ENCODE results near the gene DDIAS.
"Not testable (repeated sequence)": the region's sequence is repeated elsewhere in the genome, so short reads cannot be mapped to it uniquely, and the experiment has no call there.

The DDIAS gene

GRCh38 chr11:82949352-82949751 is 47.8 kb downstream of the DDIAS start:
- Histone ChIP-seq H3K4me3 (IDR thresholded peaks at IDR 0.05; ENCODE audit: insufficient read depth, low read depth, low read length) (no peak overlapping the region), H4K20me1 (ENCODE audit: insufficient read depth) (no peaks in the 10 kb centered on the region), H2AFZ (ENCODE audit: low read depth) (no peak overlapping the region), H3K36me3 (ENCODE audit: insufficient read depth) (no peaks in the 10 kb centered on the region), H3K79me2 (ENCODE audit: insufficient read depth, low read depth) (no peaks in the 10 kb centered on the region), H3K9ac (no peak overlapping the region), H3K4me1 (ENCODE audit: low read depth, poor library complexity, severe bottlenecking) (peaks cover 7% of the 10 kb centered on the region), H3K4me2 (no peak overlapping the region), H3K27me3 (ENCODE audit: insufficient read depth, low read depth) (no peaks in the 10 kb centered on the region), H3K27ac (no peak overlapping the region)
- no peak for TF ChIP-seq CTCF (conservative IDR thresholded peaks at IDR 0.05; ENCODE audit: low read depth, low read length)

GRCh38 chr11:82950502-82950901 is 49.0 kb downstream of the DDIAS start:
- not testable (repeated sequence) for H2AFZ ChIP-seq (ENCODE audit: low read depth); H3K27ac ChIP-seq; H3K27me3 ChIP-seq (ENCODE audit: insufficient read depth, low read depth); H3K9ac ChIP-seq; H3K79me2 ChIP-seq (ENCODE audit: insufficient read depth, low read depth); H3K4me2 ChIP-seq; H3K4me3 ChIP-seq (IDR thresholded peaks at IDR 0.05; ENCODE audit: insufficient read depth, low read depth, low read length); H3K36me3 ChIP-seq (ENCODE audit: insufficient read depth); H4K20me1 ChIP-seq (ENCODE audit: insufficient read depth)
- H3K4me1 ChIP-seq (ENCODE audit: low read depth, poor library complexity, severe bottlenecking) = peaks cover 15% of the 10 kb centered on the region

GRCh38 chr11:82955736-82956453 is 54.4 kb downstream of the DDIAS start:
- not testable (repeated sequence) for H4K20me1 ChIP-seq (ENCODE audit: insufficient read depth); H3K4me3 ChIP-seq (IDR thresholded peaks at IDR 0.05; ENCODE audit: insufficient read depth, low read depth, low read length); H3K27me3 ChIP-seq (ENCODE audit: insufficient read depth, low read depth); H3K36me3 ChIP-seq (ENCODE audit: insufficient read depth); H3K79me2 ChIP-seq (ENCODE audit: insufficient read depth, low read depth)
- Histone ChIP-seq H2AFZ (ENCODE audit: low read depth) (peak overlapping the region; percentile 79), H3K4me2 (peak overlapping the region; percentile 84), H3K27ac (peak overlapping the region; percentile 39), H3K4me1 (ENCODE audit: low read depth, poor library complexity, severe bottlenecking) (peaks cover 61% of the 10 kb centered on the region), H3K9ac (peak overlapping the region; percentile 9; the same call in 1 of the 2 replicates)

GRCh38 chr11:82959987-82960778 is 58.6 kb downstream of the DDIAS start:
- Histone ChIP-seq H3K36me3 (ENCODE audit: insufficient read depth) (no peaks in the 10 kb centered on the region), H3K9ac (no peak overlapping the region), H3K27me3 (ENCODE audit: insufficient read depth, low read depth) (no peaks in the 10 kb centered on the region), H3K27ac (peak overlapping the region; percentile 32), H2AFZ (ENCODE audit: low read depth) (no peak overlapping the region), H3K4me1 (ENCODE audit: low read depth, poor library complexity, severe bottlenecking) (peaks cover 75% of the 10 kb centered on the region), H3K4me3 (IDR thresholded peaks at IDR 0.05; ENCODE audit: insufficient read depth, low read depth, low read length) (no peak overlapping the region), H3K4me2 (peak overlapping the region; percentile 88), H4K20me1 (ENCODE audit: insufficient read depth) (no peaks in the 10 kb centered on the region), H3K79me2 (ENCODE audit: insufficient read depth, low read depth) (no peaks in the 10 kb centered on the region)
- no peak for TF ChIP-seq CTCF (conservative IDR thresholded peaks at IDR 0.05; ENCODE audit: low read depth, low read length)

- H3K79me2 ChIP-seq (ENCODE audit: insufficient read depth, low read depth) = no peaks in the 10 kb centered on the region
- H3K4me1 ChIP-seq (ENCODE audit: low read depth, poor library complexity, severe bottlenecking) = peaks cover 69% of the 10 kb centered on the region
- H3K27me3 ChIP-seq (ENCODE audit: insufficient read depth, low read depth) = no peaks in the 10 kb centered on the region
- TF ChIP-seq CTCF (conservative IDR thresholded peaks at IDR 0.05; ENCODE audit: low read depth, low read length) = no peak
- no peak overlapping the region for H3K9ac ChIP-seq
- H4K20me1 ChIP-seq (ENCODE audit: insufficient read depth) = no peaks in the 10 kb centered on the region
- H3K4me3 ChIP-seq (IDR thresholded peaks at IDR 0.05; ENCODE audit: insufficient read depth, low read depth, low read length) = no peak overlapping the region
- peak overlapping the region; percentile 88 for H3K4me2 ChIP-seq
- H2AFZ ChIP-seq (ENCODE audit: low read depth) = no peak overlapping the region
- H3K27ac ChIP-seq = peak overlapping the region; percentile 32; the same call in 1 of the 2 replicates
- H3K36me3 ChIP-seq (ENCODE audit: insufficient read depth) = no peaks in the 10 kb centered on the region
Measured at GRCh38 chr11:82960779-82961143, 59.2 kb downstream of the DDIAS start.

- not testable (repeated sequence) for H3K36me3 ChIP-seq (ENCODE audit: insufficient read depth)
Measured at GRCh38 chr11:82962021-82962420, 60.5 kb downstream of the DDIAS start.

More at GRCh38 chr11:82962021-82962420, 60.5 kb downstream of the DDIAS start:
- H4K20me1 ChIP-seq (ENCODE audit: insufficient read depth); H3K79me2 ChIP-seq (ENCODE audit: insufficient read depth, low read depth); H3K27ac ChIP-seq; H3K9ac ChIP-seq; H3K4me3 ChIP-seq (IDR thresholded peaks at IDR 0.05; ENCODE audit: insufficient read depth, low read depth, low read length); H3K27me3 ChIP-seq (ENCODE audit: insufficient read depth, low read depth); H3K4me2 ChIP-seq; H2AFZ ChIP-seq (ENCODE audit: low read depth): not testable (repeated sequence)
- H3K4me1 ChIP-seq (ENCODE audit: low read depth, poor library complexity, severe bottlenecking) = peaks cover 63% of the 10 kb centered on the region
